ENCODE data around the gene NELFA.

The NELFA gene

DNA sequence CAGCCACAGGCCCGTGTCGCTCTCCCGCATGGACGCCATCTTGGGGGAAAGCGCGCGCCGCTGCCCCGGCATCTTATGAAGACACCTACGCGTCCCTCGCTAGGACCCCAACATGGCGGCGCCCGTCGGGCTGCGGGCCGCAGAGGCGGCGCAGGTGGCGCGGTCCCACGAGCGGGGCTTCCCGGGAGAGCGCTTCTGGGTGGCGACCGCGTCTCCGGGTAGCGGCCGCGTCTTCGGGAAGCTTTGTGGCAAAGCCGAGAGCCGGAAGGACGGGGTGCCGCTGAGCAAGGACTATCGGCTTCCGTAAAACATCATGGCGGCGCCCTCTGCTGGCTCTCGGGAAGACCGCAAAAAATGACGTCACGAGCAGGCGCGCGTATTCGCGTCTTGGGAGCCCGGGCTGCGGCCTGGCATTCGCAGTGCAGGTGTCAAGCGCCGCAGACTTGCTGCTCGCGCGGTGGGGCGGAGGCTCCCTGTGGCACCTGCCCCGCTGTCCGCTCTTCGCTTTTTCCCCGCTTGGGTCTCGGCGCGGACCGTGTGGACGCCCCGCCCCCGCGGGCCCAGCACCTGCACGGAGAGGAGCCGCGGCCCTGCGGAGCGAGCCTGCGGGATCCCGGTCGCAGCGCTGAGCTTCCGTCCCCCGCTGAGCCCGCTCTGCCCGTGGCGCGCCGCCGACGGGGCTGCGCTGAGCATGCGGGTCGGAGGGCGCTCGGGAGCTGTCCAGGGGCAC lies at the start of gene NELFA:
TSS of gene NELFA (minus strand) at position 54 of the 730 bp plus-strand sequence. CDS start at position 39, 15 bp downstream.
- peak; percentile 88 to 97 for DNase-seq

DNA sequence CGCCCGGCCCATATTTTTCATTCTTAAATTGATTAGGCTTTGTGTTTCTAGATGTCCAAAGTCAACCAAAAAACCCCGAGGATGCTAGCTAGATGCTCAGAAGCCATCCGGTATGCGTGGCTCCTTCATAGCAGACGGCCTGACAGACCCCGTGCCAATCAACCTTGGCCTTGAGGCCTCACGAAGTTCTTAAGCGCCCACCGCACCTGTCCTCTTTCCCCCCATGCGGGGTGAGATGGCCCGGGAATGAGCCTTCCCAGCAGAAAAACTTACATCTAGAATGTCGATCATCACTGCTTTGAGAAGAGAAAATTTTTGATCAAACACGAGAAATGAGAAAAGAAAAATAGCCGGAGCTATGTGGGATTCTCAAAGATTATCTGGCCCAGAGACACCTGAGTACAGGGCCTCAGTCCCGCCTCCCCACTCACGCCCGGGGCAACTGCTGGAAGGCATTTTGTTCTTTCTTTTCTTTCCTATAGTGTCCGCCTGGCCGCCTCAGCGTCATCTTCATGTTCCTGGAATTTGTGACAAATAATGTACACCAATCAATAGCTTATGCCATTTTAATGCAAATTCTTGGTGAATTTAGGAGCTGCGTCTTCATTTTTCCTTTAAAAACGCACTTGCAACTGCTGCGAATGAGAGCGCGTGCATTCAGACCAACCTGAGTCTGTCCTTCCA lies 48.8 kb upstream of the NELFA start:
- no peak for DNase-seq

DNA sequence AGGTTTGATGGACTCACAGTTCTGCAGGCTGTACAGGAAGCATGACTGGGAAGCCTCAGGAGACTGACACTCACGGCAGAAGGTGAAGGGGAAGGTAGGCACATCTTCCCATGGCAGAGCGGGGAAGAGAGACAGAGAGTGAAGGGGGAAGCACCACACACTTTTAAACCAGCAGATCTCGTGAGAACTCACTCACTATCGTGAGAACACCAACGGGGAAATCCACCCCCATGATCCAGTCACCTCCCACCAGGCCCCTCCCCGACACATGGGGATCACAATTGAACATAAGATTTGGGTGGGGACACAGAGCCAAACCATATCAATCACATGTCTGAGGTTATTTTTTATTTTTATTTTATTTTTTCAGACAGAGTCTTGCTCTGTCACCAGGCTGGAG lies 45.4 kb upstream of the NELFA start:
- DNase-seq, result no peak

DNA sequence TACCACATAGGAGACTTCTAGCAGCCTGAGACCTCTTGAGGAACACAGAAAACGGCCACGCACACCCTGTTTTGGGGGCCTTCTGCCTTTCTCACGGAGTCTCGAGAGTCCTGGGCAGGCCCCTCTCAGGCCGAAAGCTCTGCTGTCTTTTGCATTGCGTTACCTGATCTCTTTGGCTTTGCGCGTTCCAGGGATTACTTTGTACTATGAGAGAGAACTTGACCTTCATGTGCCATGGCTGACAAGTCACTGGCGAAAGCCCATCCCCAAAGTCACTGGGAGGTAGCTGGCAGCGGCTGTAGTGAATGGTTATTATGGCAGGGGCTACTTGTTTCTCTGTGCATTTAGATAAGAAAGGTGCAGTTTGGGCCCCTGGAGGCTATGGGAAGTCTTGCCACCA lies 42.3 kb upstream of the NELFA start:
- DNase-seq, result no peak

DNA sequence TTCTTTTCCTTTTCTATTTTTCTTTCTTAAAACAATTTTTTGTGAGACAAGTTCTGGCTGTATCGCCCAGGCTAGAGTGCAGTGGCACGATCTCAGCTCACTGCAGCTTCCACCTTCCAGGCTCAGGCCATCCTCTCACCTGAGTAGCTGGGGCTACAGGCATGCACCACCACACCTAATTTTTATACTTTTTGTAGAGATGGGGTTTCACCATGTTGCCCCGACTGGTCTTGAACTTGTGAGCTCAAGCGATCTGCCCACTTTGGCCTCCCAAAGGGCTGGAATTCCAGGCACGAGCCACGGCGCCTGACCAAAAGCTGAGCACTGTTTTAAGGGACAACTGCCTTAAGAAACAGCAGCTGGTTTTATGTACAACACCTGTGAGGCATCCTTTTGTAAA lies 41.0 kb upstream of the NELFA start:
- no peak for DNase-seq

DNA sequence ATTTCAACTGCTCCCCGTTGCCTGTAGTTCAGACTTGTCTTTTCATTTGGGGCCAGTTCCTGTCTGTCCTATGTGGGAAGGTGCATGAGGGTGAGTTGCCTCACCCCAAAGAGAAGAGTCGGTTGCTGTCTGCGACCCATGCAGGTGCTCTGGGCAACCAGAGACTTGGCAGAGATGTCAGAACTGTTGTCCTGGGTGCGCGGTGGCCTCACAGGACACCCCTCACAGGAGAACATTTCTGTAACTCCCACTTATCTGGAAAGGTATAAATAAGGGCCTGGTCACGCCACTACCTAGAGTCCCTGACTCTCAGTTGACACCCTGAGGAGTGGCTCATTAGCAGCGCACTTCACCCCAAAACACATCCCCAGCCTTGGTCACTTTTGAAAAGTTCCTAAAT lies 40.6 kb upstream of the NELFA start:
- no peak for DNase-seq

DNA sequence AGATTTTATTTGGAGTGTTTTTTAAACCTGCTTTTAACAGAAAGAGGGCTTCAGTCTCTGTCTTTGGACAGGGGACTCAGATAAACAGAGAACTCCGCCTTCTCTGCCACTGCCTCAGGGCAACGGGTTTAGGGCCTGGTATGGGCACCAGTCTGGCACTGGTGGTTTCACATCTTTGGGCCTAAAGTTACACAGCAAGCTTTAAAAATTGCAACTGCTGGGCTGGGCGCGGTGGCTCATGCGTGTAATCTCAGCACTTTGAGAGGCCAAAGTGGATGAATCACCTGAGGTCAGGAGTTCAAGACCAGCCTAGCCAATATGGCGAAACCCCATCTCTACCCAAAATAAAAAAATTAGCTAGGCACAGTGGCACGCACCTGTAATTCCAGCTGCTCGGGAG lies 40.1 kb upstream of the NELFA start:
- DNase-seq, result no peak

DNA sequence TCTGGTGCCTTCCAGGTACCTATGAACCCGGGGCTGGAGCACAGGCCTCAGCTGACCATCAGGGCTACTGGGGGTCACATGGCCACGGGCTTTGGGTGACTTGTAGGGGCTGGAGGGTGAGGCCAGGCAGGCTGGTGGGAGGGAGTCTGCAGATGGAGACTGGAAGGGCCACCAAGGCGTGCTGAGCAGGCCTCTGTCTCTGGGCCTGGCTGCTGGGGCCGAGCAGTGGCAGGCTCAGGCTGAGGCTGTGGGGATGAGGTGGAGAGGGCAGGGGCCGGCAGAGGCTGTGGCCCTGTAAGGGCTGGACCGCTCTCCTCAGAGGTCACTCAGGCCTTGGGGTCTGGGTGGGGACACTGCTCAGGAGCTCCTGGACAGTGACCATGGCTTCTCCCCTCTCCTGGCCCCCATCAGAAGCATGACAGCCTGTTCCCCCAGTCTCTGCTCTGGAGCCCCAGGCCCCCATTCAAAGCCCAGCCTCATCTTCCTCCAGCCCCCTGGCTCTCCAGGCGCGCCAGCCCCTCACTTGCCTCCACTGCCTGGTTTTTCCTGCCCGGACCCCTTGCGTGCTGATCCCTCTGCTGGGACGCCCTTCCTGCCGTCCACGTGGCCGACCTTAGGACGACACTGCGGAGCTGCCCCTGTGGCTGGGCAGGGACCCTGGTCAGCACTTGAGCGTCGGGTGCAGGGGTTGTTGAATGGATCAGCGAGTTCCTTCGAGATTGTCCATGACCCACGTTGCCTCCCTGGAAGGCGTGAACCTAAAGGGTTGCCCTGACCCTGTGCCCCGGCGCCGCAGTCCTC lies 39.2 kb upstream of the NELFA start:
- DNase-seq, result no peak

DNA sequence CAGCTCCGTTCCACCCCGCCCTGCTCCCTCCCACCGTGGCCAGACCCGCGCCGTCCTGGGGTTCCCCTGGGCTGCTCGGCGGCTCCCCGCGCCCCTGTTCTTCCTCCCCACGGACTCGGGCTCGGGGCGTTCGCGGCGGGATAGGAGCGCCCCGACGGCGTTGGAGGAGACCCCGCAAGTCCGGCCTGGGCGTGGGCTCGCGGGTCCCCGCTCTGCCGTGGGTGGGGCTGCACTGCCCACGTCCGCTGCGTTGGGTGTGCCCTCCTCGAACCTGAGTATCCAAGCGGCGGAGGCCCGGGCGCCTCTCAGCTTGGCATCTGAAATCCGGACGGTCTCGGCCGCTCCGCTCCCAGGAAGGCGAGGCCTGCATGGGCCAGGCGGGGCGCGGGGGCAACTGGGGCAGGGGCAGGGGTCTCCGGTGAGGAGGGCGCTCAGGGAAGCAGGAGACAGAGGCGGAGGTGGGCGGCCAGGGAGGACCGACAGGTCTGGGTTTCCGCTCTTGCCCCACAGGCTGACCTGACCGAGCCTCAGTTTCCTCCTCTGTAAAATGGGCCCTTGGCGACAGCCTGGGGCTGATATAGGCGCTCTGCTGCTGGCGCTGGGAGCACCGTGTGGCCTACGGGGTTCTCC lies 38.4 kb upstream of the NELFA start:
- no peak for DNase-seq

DNA sequence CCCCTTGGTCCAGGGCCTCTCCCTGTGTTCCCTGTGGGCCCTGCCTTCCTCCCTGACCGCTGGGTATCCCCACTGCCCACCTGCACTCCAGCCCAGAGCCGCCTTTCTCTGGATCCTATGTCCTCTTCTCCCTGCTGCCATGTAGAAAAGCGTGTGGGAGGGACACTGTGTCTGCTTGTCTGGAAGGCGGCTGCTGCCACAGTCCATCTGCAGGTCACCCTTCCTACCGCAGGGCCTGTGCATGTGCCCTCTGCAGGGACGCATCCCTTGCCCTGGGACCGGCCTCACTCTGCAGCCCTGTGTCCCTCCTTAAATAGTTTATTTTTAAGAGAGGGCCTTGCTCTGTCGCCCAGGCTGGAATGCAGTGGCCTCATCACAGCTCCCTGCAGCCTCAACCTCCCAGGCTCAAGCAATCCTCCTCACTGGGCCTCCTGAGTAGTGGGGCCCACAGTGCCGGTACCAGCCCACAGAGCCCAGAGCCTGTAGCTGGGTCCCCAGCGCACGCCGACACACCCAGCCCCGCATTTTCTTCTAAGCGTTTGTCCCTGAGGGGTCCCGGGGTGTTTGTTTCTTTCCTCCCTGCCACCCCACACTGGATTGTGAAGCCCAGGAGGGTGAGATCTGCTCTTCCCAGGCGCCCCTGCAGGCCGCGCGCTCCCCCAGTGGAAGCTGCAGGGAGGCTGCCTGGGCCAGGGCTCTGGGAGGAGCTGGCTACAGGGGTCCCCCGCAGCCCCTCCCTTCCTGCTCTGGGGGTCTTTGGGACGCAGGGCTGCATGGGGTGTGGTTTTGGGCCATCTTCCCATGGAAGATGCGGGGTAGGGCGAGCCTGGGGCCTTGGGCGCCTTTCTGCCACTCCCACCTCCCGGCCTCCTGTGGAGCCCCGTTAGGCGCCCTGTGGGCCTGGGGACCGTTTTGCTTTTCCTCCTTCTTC lies 37.5 kb upstream of the NELFA start:
- no peak for DNase-seq

DNA sequence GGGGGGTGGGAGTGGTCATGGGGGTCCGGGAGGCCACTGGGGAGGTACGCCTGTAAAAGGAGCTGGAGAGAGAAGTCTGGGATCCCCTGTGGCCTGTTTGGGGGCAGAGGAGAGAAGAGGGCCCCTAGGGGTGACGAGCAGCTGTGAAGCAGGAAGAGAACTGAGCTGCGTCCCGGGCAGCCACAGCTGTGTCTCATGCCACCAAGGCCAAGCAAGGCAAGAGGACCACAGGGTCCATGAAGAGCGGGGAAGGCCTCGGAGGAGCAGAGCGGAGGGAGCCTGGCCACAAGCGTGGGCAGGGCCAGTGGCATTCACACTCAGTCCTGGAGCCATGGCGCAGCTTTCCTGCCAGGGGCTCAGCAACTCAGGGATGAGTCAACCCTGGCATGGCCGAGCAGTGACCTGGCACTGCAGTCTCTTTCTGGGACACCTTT lies 36.8 kb upstream of the NELFA start:
- DNase-seq, result no peak

DNA sequence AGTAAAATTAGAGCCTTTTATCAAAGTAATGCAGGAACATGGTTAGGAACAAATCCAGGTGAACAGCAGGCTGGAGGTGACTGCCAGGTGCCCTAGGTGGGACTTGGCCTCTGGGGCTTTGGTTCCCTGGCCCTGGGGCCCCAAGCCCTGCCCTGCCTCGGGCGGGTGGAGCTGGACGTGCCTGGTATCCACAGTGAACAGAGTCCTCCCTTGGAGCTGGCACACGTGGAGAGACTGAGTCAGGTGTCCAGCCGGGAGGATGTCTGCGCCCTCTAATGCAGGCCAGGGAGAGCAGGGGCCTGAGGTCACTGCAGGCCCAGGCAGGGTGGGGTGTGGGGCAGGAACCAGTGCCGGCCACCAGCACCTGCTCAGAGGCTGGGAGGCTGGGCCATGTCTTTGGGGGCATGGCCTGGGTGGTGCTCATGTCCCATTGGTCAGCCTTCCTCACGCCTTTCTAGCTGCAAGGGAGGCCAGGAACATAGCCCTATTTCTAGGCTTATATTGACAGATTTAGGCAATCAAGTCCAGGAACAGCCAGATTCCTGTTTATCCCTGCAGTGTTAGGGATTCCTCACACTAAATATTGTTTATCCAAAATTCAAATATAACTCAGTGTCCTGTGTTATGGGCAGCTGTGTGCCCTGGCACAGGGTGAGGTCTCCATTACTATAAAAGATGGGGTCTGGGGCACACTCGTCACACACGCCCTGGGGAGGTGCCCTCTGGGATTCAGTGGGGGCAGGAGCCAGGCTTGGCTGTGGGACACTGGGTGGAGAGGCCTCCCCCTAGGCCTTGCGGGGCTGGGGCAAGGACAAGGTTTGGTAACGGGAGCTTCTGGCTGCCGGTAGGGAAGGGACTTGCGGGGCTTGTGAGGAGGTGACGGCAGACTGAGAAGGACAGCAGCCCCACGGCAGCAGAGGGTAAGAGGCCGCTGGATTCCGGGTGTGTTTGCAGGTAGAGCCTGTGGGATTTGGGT lies 36.1 kb upstream of the NELFA start:
- DNase-seq, result no peak

DNA sequence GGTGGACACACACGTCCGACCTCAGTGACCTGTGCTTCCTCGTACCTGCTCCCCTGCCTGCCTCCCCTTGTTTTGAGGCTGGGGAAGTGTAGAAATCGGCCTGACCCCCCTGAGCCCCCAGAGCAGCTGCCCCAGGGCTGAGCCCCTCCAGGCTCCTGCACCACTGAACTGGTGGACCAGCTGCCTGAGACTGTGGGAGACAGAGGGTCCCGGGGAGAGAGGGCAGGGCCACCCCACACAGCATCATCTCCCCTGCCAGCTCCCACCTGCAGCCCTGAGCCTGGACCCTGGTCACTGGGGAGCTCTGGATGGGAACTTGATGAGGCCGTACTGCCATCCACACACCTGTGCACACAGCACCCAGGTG lies 35.3 kb upstream of the NELFA start:
- DNase-seq, result no peak

DNA sequence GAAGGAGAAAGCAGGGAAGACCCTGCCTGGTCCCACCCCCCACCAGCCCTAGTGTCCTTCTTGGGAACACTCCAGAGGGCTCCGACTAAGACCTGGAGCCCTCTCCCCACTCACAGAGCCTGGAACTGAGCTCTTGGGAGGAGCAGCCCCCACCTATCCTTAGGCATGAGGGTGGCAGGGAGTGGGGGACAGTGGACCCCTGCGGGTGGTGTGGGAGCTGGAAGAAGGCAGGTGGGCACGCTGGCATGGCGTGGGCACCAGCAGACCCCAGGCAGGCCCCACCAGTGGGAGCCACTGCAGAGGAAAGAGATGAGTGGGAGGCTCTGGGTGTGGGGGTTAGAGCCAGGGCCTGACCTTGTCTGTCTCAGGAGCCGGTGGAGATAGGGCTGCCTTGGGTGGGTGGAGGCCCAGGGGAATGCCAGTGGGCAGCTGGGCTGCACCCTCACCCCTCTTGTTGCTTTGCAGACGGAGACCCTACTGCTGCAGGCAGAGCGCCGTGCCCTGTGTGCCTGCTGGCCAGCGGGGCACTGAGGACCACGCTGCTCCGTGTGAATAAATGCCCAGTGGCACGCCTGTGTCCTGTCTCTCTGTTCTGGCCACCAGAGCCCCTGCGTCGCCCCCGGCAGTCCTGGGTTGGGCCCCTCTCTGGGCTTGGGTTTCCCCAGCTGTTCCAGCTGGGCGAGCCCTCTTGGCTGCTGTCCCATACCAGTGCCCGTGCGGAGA lies 34.8 kb upstream of the NELFA start:
- DNase-seq, result no peak

DNA sequence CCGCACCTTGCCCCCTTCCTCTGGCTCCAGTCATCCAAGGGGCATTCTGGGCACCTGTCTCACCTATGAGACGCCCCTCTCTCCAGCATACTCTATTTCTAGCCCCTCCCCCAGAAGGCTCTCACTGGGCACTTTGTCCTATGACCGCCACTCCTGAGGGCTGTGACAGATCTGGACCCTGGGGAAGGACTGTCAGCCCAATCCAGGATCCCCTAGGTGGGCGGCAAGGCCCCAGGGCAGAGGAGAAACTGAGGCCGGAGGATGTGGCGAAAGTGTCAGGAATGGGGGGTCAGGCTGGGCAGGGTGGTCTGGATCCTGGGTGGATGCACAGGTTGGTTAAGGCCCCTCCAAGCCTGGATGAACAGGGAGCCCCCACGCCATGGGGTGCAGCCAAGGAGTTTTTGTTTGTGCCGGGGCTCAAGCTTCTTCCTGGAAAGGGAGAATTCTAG lies 34.2 kb upstream of the NELFA start:
- no peak for DNase-seq

DNA sequence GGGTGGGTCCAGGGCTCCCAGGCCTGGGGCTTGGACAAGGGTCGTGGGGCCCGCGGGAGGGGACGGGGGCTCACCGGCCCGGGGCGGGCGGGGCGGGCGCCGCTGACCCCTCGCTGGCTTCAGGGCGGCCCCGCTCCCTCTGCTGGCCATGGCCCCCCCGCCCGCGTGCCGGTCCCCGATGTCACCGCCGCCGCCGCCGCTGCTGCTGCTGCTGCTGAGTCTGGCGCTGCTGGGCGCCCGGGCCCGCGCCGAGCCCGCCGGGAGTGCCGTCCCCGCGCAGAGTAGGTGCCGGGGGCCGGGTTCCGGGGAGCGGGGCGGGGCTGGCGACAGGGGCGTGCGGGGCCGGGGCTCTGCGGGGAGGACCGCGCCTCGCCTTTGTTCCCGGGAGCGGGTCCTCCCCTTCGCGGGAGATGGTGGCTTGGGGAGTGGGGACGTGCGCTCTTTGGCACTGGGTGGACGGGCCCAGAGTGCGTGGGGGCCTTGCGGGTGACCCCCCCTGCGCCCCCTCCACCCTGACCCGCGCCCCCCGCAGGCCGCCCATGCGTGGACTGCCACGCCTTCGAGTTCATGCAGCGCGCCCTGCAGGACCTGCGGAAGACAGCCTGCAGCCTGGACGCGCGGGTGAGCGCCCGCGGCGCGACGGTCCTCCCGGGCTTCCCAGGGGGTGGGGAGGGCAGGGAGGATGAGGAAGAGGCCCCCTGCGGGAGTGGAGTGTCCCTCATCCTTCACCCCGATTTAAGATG lies 33.6 kb upstream of the NELFA start:
- DNase-seq, result no peak

DNA sequence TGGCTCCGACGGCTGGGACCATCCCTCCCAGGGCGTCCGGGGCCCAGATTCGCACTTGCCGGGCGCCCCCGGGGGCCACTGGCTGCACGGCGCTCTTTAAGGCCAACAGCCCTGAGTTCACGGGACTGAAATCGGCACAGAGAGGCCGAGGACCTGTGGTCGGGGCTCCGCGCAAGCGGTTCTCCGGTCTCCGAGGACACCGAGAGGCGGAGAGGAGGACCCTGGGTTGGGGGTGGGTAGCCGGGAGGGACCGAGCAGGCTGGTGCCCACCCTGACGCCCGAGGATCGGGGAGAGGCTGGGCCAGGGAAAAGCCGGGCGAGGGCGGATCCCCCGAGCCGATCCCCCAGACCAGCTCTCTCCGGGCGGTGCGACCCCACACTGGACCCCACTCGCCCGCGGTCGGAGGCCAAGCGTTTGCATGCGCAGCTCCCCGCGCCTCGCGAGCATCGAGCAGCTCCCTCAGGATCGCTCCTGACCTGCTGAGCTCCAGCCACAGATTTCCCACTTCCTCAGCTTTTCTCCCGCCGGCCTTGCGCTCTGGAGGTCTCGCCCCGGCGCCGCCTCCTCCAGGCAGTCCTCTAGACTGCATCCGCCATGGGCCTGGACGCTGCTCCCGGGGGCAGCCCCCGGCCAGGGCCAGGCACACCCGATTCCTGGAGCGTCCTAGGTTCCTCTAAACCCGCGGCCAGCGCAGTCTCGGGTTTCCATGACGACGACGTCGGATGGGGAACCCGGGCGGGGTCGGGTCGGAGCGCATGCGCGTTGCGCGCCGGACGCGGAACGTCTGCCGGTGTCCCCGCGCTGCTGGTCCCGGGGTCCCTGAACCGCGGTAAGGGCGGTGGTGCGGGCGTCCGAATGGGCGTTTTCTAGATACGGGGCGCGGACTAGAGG lies 32.7 kb upstream of the NELFA start:
- peak; percentile 68 to 80 for DNase-seq
